Testis (tissue), 2 donors: ENCODE data around the gene KREMEN2.

Experiments
- POLR2A ChIP-seq: fragments of 450-650 bp; IDR thresholded peaks from one replicate; pipeline ENCODE4 v1.6.1; 2017; ENCODE audit warnings: antibody characterized with exemption, mild to moderate bottlenecking, moderate library complexity
- TF ChIP-seq, protein P1 (sequence below), 3 experiments: fragments of 450-650 bp in 2 of 3; fragments of 200-600 bp in 1 of 3; sonication (generic) in 1 of 3; IDR thresholded peaks; one replicate each; pipeline ENCODE4 v1.5.1; 2016 to 2019; ENCODE audit warnings: antibody characterized with exemption in 3 of 3, mild to moderate bottlenecking in 2 of 3, moderate library complexity in 1 of 3

DNA sequence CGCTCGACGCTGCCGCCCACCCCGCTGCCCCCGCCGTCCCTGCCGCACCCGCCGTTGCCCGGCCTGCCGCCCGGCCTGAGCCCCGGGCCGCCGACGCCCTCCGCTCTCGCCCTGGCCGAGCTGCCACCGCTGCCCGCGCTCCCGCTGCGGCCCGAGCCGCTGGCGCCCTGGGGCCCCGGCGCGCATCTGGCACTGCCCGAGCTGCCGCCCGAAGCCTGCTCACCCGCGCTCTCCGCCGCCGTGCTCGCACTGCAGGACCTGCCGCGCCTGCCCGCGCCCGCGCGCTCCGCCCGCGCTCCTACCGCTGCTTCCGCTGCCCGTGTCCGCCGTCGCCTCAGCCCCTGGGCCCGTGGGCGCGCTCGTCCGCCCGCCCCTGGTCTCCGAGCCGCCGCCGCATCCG, 40.2 kb downstream of the KREMEN2 start:
- TF ChIP-seq, protein P1, sequence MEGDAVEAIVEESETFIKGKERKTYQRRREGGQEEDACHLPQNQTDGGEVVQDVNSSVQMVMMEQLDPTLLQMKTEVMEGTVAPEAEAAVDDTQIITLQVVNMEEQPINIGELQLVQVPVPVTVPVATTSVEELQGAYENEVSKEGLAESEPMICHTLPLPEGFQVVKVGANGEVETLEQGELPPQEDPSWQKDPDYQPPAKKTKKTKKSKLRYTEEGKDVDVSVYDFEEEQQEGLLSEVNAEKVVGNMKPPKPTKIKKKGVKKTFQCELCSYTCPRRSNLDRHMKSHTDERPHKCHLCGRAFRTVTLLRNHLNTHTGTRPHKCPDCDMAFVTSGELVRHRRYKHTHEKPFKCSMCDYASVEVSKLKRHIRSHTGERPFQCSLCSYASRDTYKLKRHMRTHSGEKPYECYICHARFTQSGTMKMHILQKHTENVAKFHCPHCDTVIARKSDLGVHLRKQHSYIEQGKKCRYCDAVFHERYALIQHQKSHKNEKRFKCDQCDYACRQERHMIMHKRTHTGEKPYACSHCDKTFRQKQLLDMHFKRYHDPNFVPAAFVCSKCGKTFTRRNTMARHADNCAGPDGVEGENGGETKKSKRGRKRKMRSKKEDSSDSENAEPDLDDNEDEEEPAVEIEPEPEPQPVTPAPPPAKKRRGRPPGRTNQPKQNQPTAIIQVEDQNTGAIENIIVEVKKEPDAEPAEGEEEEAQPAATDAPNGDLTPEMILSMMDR (IDR thresholded peaks at IDR 0.05): no peak
- no peak for TF ChIP-seq POLR2A
